GM19452 (cell line): ENCODE results near the gene CHST12.

ENCODE experiments used
- ATAC-seq: cut with Tn5 transposase; IDR thresholded peaks from one replicate; pipeline ENCODE4 v1.9.1; 2021; ENCODE audit not compliant: unreplicated experiment

Gene CHST12

DNA sequence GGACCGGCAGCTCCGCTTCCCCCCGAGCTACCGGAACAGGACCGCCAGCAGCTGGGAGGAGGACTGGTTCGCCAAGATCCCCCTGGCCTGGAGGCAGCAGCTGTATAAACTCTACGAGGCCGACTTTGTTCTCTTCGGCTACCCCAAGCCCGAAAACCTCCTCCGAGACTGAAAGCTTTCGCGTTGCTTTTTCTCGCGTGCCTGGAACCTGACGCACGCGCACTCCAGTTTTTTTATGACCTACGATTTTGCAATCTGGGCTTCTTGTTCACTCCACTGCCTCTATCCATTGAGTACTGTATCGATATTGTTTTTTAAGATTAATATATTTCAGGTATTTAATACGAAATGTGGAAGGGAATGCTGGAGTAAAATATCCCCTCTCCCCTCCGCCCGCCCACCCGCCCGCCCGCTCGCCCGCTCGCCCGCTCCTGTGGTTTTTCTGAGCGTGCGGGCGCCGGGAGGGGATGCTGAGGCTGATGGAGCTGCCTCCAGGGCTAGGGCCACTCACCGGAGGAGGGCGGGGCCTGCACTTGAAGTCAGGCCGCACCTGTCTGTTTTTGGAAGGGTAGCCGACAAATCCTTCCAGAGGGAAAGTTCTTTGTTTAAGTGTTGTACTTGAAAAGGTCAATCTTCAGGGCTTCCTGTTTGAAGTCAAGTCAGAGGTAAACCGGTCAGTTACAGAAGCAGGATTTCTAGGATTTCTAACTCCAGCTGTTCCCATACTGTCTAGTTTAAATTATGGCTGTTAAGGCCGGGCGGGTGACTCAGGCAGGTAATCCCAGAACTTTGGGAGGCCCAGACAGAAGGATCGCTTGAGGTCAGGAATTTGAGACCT lies 30.5 kb downstream of the CHST12 start:
- ATAC-seq = no peak

DNA sequence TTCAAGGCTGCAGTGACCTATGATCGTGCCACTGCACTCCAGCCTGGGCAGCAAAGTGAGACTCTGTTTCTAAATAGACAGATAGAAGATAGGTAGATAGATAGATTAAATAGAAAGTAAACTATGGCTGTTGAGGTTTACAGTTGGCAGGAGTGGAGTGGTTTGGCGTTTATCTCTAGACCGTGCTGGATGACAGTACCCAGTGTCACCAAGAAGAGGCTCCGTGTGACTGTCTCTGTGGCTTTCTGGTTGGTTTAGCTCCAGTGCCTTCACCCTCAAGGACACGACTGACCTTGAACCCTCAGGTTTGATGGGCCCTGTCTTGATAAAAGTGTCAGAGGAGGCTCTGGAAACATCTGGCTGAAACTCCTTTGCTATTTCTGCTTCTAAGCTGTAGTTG lies 31.7 kb downstream of the CHST12 start:
- ATAC-seq = no peak

DNA sequence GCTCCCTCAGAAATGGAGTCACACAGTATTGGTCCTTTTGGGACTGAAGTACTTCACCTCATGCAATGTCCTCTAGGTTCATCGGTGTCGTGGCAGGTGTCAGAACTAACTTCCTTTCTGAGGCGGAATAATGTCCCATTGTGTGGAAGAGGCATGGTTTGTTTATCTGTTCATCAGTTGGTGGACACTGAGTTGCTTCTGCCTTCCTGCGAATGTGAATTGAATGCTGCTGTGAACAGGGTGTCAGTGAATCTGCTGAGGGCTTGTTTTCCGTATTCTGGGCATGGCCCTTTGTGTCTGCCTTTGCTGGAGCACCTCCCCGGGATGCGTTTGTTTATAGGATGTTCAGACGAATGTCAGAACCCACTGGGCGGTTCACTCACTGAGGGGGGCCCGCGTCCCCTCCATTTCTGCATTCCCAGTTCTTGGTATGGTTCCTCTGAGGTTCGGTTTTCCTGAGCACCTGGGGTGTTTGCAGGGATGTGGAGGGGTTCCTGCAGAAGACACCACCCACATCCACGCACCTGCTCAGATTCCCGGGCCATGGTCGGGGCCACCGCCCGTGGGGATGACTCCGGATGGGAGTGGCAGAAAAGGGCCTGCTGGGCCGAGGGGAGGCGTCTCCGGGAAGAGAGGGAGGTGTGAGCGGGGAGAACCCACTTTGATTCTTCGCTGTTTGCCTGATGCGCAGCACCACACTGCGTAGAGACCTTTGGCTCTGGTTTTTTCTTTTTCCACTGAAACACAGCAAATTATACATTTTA lies 33.1 kb downstream of the CHST12 start:
- ATAC-seq = no peak

DNA sequence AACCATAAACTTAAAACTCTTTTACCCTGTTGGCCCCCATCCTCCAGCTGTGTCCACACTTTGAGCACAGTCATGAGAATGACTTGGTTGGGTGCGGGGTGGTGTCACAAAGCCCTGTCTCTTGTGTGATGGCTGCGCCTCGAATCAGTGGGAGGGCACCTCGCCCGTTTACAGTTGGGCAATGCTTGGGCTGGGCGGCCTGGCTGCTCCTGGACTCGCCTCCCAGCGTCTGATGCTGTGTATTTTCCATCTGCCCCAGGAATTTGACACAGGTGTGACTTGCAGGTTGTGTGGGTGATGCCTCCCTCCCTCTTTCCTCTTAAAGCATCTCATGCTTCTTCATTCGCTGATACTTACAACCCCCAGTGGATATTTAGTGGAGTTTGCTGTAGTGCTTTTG lies 33.7 kb downstream of the CHST12 start:
- no peak for ATAC-seq

DNA sequence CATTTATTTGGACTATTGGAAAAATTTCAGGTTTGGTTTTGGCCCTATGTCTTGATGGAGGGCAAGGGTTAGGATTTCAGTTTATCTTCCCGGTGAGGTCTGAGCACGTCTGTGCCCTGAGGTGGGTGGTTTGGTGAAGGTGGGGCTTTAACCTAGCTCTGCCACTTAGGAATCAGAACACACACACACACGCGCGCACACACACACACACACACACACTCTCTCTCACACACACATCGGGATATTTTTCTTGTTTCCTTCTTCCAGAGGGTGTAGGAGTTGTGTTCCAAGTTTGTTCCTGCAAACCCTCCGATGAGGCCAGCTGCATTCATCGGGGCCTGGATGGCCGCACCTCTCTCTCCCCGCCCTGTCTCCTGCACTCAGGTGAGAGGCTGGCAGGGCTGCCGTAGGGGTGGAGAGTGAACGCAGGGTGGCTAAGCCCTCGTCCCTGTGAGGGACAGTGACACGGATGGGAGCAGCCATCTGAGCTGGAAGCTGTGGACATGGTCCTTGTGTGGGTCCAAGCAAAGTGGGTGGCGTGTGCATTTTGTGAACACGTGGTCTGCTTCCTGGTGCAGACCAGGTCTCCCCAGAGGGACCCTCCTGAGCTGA lies 34.2 kb downstream of the CHST12 start:
- no peak for ATAC-seq

DNA sequence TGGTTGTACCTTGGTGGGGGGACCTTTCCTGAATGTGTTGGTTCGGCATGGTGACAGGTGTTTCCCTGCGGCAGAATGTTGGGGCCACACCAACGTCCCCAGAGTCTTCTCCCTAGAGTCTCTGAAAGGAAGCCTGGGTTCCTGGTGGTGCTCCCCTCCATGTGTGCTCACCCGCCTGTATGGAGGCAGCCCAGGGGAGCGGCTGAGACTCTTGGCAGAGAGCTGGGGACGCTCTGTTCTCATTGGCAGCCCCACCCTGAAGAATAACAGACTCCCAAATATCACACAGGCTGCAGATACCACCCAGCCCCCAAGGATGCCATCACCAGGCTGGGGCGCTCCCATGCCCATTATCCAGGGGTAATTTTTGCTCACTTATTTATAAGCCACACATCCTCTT lies 34.8 kb downstream of the CHST12 start:
- ATAC-seq = no peak

DNA sequence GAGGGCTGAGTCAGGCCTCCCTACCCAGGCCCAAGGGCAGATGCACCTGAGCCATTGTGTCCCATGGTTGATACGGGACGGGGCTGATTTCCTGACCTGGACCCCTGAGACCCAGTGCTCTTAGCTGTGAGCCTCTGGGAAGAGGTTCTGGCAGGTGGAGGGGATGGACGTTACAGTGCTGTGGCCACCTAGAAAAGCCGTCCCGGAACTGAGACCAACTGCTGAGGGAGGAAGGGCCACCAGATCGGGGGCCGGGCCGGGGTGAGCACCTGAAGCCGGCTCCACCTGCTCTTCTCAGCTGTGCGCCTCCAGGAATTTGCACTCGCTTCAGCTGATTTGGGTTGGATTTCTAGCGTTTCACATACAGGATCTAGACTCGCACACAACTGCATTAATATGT lies 35.4 kb downstream of the CHST12 start:
- no peak for ATAC-seq

DNA sequence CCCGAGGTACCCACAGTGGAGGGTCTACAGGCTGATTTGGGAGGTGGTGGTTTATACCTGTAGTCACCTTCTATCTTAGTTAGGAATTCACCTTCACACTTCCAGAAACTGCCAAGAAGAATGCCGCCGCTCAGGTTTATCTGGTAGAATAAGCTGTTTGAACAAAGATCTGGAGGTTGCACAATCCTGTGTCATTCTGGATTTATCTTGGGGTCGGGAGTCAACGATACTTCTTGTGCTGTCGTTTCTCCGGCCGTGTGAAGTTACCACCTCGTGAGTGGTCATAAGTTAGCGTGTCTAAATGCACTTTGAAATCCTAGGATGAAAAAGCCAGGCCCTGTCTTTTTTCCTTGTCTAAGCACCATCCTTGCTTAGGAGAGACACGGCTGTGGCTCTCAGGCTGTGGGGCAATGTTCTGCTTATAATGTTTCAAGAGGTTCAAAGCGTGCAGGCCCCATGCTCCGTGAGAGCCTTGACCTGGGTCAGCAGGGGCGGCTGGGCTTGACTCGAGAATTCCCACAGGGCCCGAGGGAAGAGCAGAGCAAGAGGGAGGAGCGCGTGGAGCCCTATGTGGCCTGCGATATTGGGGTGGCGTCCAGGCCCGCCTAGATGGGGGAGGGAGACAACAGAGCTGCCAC lies 37.3 kb downstream of the CHST12 start:
- no peak for ATAC-seq

DNA sequence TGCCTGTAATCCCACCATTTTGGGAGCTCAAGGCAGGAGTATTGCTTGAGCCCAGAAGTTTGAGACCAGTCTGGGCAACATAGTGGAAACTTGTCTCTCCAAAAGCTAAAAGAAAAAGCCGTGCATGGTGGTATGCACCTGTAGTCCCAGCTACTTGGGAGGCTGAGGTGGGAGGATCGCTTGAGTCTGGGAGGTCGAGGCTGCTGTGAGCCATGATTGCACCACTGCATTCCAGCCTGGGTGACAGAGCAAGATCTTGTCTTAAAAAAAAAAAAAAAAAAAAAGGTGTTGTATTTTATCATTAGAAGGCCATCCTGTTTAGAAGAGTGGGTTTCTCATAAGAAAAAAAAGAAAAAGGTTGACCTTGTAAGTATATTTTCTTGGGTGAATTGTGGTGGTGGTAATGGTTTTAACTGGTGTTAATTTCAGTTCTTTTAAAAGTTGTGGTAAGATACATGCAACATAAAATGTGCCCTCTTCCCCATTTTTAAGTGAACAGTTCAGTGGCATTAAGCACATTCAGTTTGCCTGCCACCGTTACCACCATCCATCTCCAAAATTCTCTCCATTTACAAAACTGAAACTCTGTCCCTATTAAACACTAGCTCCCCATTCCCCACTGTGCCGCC lies 38.1 kb downstream of the CHST12 start:
- no peak for ATAC-seq

DNA sequence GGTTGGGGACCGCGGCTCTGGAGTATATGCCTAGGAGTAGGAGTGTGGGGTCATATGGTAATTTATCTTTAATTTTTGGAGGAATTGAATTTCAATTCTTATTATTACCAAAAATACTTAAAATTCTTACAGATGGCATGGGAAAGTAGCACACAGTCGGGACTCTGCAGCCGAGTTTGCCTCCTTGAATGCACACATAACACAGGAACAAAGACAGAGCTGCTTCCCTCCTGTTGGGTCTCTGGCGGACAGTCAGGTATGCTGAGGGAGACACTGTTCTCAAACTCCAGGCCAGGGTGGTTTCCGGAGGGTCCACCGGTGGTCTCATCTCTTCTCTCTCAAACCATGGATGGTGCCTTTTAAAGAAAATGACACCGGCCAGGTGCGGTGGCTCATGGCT lies 40.1 kb downstream of the CHST12 start:
- no peak for ATAC-seq

DNA sequence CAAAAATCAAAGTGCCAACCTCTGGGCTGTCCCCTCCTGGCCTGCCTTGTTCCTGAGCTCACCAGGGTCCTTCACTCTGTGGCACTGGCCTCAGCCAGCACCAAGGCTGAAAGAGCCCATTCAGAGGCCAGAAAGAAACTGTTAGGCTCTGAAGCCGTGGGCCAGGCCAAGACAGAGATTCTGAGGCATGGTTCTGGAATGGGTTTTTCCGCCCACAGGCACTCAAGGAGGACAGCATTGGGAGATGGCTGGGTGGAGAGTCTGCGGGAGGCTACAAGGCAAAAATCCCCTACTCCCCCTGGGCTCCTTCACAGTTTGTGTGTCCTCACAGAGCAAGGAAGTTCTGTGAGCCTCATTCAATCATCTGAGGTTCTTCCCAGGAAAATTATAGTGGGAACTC lies 41.1 kb downstream of the CHST12 start:
- no peak for ATAC-seq

DNA sequence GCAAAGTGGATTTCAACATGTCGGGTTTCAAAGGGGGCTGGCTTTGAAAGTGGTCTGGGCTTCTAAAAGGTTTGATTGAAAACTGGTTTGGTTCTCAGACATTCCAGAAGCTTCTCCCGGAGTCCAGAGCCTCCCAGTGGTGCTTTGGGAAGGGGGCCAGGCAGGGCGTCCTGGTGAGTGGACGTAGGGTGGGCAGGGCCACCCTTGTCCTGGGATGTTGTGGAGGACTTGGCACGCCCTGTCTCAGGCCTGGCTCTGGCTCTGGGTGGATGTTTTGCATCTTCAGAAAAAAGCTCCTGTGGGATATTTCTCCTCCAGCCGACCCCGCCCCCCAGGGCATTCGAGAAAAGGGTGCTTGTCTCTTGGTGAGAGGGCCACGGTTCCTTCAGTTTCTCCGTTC lies 41.6 kb downstream of the CHST12 start:
- no peak for ATAC-seq

DNA sequence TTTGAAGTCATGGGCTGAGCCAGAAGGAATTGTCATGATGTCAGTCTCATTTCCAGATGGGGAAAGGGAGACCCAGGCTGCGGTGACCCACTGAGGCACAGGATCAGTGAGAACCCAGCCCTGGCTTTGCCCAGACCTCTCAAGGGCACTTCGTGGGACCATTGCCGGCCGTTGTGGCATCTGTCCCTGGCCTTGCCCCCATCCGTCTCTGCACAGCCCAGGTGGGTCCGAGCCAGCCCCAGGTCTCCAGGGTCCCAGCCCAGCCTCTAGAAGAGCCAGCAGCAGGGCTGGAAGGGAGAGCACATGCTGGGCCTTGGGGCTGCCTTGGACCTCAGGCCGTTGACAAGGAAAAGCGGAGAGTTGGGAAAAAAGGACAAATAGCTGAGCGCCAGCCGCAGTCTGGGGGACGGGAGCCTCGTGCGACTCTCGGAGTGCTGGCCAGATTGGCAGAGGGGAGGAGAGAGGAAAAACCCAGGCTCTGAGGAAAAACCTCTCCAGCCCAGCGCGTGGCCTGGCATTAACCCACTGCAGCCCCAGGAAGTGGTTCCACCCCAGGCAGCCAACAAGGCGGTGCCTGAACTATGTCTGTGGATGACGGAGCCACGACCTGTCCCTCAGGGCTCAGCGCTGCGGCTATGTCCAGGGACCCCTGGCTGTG lies 42.6 kb downstream of the CHST12 start:
- no peak for ATAC-seq

DNA sequence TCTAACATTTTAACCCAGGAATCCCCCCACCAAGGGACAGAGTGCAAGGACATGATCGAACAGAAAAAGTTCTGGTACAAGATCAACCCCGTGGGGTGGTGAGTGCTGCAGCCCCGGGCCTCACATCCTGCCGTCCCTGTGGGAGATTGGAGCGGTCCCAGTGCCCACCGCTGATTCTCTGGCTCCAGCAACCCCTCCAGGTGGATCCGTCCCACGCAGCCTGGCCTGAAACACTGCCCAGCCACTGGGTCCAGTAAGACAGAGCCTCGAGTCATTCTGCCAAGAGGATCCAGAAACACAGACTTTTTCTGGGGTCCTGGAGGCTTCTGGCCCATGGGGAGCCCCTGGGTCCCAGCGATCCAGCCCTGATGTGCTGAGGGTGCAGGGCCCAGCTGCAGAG lies 43.3 kb downstream of the CHST12 start:
- ATAC-seq = no peak

DNA sequence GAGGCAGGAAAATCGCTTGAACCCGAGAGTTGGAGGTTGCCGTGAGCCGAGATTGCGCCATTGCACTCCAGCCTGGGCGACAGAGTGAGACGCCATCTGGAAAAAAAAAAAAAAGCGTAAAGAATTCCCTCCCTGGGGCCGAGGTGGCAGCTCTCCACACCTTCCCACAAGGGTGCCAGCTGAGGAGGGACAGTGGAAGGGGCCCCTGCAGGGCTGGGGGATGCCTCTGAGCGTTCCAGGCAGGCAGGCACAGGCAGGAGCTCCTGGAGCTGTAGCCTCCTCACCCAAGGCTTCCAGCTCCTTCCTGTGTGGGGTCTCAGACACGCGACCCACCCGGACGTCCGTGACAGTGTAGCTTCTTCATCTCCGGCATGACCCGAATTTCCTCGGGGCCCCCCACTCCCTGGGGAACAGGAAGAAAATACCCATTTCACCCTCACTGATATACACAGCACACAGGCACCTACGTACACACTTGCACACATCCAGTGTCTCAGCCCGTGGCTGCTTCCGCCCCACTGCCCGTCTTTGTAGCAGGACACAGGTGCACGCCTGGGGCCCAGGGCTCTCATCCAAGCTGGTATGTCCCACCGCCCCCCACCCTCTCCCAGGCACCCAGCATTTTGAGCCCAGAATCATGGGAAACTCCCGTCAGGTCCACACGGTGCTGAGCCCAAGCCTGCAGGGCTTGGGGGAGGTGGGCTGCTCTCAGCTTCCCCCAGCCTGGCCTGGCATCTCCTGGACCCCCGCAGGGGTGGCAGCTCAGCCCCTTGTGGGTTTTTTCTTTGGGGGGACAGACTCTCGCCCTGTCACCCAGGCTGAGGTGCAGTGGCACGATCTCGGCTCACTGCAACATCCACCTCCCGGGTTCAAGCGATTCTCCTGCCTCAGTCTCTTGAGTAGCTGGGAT lies 47.0 kb downstream of the CHST12 start:
- no peak for ATAC-seq

DNA sequence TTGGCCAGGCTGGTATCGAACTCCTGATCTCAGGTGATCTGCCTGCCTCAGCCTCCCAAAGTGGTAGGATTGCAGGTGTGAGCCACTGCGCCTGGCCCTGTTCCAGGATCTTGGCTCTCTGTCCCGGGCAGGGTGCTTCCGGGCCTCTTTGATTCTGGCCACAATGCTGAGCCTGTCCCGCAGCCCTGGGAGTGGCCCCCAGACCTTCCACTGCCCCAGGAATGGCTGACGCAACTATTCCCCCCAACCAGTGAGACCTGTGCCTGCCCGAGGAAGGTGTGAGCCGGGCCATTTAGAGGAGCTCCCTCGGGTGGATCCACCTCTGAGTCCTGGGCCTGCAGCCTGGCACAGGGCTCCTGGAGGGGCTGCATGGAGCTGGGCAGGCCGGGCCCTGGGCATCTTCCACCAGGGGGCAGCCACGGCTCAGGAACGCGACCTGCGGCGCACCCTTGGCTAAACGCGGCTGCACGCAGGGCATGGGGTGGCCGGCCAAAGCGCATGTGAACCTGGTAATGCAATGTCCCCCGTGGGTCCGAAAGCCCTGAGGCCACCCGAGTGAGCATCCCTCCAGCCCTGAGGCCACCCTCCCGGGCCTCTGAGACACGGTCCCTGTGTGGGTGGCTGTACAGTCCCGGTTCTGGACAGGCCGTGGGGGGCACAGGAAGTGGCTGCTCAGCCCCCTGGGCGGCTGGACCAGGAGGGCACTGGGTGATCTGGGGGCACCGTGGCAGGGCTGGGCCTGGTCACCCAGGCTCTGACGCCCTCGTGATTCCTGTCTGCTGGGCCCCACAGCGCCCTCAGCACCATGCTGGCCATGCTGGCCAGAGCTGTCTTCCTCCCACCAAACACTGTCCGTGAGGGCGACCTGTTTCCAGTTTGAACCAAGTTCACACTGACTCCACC lies 48.0 kb downstream of the CHST12 start:
- ATAC-seq = peak; percentile 85

DNA sequence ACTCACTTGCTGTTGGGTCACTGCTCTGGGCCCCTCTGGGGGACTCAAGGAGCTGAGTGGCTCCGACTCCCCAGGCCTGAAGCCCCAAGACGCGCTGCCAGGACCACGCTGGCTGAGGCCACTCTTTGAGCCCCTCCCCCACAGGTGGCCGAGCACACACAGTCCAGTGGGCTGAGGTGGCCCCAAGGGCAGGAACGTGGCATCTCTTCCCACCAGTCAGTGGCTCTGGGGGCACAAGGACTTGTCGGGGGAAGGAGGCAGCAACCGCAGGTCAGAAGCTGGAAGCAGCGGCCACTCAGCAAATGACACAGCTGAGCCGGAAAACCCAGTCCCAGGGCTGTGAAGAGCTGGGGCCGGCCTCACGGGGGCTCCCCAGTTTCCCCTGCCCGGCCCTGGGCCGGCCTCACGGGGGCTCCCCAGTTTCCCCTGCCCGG lies 48.7 kb downstream of the CHST12 start:
- ATAC-seq = peak; percentile 44

DNA sequence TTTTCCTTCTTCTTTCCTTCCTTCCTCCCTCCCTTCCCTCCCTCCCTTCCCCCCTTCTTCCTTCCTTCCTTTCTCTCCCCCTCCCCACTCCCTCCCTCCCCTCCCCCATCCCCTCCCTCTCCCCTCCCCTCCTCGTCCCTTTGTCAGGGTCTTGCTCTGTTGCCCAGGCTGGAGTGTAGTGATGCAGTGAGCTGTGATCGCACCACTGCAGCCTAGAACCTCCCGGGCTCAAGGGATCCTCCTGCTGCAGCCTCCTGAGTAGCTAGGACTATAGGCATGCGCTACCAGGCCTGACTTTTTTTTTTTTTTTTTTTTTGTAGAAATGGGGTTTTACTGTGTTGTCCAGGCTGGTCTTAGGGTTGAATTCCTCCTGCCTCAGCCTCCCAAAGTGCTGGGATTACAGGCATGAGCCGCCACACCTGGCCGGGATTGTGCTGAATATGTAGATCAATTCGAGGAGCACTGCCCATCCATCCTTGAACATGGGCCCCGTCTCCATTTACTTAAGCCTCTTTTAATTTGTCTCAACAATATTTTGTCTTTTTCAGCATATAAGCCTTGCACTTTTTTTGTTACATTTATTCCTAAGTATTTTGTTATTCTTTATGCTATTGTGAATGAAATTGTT lies 49.3 kb downstream of the CHST12 start:
- no peak for ATAC-seq
